ENCODE measurements around the gene CAPG. TPM values are rescaled to one million over a fixed set of nuclear protein-coding genes. Genes with fewer than 3 reads are reported as not detected.

CAPG gene
- polyA plus RNA-seq, 2 of the 4 experiments (the other 2 are of a cell fraction): 57.5 to 81.0 TPM

- FAIRE-seq (no peak), DNase-seq (ENCODE audit: low read depth in 1 of 2, low spot score in 1 of 2) (no peak), ATAC-seq (no peak)
- Histone ChIP-seq H3K9me3 (no peaks in the 10 kb centered on the region), H3K4me2 (no peak overlapping the region; the same call in 2 of the 3 replicates), H3K4me1 (peaks cover 31% of the 10 kb centered on the region), H3K27ac (peak overlapping the region; percentile 14 to 77; a peak in 5 of 6 replicates), H3K4me3 (no peak overlapping the region)
- no peak for TF ChIP-seq FOSB (CRISPR knock-in tag; IDR thresholded peaks at IDR 0.05)
- TF ChIP-seq KDM5A (IDR thresholded peaks at IDR 0.05): no peak
- no peak for TF ChIP-seq RNF2 (IDR thresholded peaks at IDR 0.05; ENCODE audit: borderline replicate concordance, low read depth)
- TF ChIP-seq NPAS2 (CRISPR knock-in tag; IDR thresholded peaks at IDR 0.05; ENCODE audit: borderline replicate concordance): no peak
- TF ChIP-seq EHF (CRISPR knock-in tag; IDR thresholded peaks at IDR 0.05): no peak
- TF ChIP-seq HDAC2 (IDR thresholded peaks at IDR 0.05): no peak
- TF ChIP-seq, protein P1, sequence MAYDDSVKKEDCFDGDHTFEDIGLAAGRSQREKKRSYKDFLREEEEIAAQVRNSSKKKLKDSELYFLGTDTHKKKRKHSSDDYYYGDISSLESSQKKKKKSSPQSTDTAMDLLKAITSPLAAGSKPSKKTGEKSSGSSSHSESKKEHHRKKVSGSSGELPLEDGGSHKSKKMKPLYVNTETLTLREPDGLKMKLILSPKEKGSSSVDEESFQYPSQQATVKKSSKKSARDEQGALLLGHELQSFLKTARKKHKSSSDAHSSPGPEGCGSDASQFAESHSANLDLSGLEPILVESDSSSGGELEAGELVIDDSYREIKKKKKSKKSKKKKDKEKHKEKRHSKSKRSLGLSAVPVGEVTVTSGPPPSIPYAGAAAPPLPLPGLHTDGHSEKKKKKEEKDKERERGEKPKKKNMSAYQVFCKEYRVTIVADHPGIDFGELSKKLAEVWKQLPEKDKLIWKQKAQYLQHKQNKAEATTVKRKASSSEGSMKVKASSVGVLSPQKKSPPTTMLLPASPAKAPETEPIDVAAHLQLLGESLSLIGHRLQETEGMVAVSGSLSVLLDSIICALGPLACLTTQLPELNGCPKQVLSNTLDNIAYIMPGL (CRISPR knock-in tag; IDR thresholded peaks at IDR 0.05; ENCODE audit: borderline replicate concordance): no peak
- no peak for TF ChIP-seq ZFP36 (IDR thresholded peaks at IDR 0.05; ENCODE audit: borderline replicate concordance, partially characterized antibody)
- TF ChIP-seq CHD4 (IDR thresholded peaks at IDR 0.05; ENCODE audit: borderline replicate concordance): no peak
- no peak for TF ChIP-seq HES2 (IDR thresholded peaks at IDR 0.05)
- TF ChIP-seq HOXB5 (CRISPR knock-in tag; IDR thresholded peaks at IDR 0.05): no peak
- TF ChIP-seq, protein P2, sequence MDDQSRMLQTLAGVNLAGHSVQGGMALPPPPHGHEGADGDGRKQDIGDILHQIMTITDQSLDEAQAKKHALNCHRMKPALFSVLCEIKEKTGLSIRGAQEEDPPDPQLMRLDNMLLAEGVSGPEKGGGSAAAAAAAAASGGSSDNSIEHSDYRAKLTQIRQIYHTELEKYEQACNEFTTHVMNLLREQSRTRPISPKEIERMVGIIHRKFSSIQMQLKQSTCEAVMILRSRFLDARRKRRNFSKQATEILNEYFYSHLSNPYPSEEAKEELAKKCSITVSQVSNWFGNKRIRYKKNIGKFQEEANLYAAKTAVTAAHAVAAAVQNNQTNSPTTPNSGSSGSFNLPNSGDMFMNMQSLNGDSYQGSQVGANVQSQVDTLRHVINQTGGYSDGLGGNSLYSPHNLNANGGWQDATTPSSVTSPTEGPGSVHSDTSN (IDR thresholded peaks at IDR 0.05): no peak
- TF ChIP-seq POLR2A (IDR thresholded peaks at IDR 0.05; ENCODE audit: low read length): no peak
- CTCF ChIA-PET: interaction anchor here (1.9 to 5.1 kb wide), 3 partner anchors 37 to 61 kb away, joined by 4 to 32 read pairs (median 6); partner anchors contain the start of gene SH2D6
- POLR2A ChIA-PET: interaction anchor here (1.4 to 2.3 kb wide), 3 partner anchors 19 to 82 kb away, joined by 6 to 9 read pairs (median 9); partner anchors contain the start of gene MAT2A
- 92% methylated on average over 5 of the region's 5 CpGs for WGBS (ENCODE audit: missing lambda C conversion rate)
Measured at GRCh38 chr2:85457043-85457442, 46.9 kb upstream of the CAPG start.

DNA sequence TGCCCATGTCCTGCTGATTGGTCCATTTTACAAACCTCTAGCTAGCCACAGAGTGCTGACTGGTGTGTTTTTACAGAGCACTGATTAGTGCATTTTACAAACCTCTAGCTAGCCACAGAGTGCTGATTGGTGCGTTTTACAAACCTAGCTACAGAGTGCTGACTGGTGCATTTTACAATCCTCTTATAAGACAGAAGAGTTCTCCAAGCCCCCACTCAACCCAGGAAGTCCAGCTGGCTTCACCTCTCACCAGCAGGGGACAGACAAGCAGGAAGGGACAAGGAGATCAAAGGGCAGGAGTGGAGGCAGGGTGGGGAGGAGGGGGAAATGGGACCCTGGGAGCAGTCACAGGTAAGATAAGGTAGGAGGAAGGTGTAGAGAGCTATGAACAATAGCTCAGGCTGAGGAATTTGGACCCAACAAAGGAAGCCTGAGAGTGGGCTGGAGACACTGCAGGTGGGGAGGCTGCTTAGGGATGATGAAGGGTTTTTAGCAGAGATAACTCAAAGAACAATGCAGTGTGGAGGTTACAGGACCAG is 45.5 kb upstream of the CAPG start:
- DNase-seq (ENCODE audit: low read depth in 1 of 2, low spot score in 1 of 2): no peak
- 71% methylated on average over 1 of the region's 1 CpG for WGBS (ENCODE audit: missing lambda C conversion rate)
- FAIRE-seq: no peak
- Histone ChIP-seq H3K27ac (peak overlapping the region; percentile 4 to 77; a peak in 4 of 6 replicates), H3K4me3 (no peak overlapping the region), H3K4me2 (no peak overlapping the region), H3K9me3 (no peaks in the 10 kb centered on the region), H3K4me1 (peaks cover 31% of the 10 kb centered on the region)
- TF ChIP-seq MAFK (IDR thresholded peaks at IDR 0.05; ENCODE audit: partially characterized antibody) (peak; percentile 98), ESRRA (IDR thresholded peaks at IDR 0.05; ENCODE audit: borderline replicate concordance, low read length) (no peak)
- peak in 1 of 2 experiments; percentile 13; a peak in 2 of 6 replicates for ATAC-seq
- CTCF ChIA-PET: interaction anchor here (1.1 to 5.1 kb wide), 5 partner anchors 18 to 96 kb away, joined by 3 to 32 read pairs (median 5); partner anchors contain the start of gene SH2D6
- POLR2A ChIA-PET: interaction anchor here (0.6 to 1.6 kb wide), 2 partner anchors 83 to 91 kb away, joined by 3 to 6 read pairs; partner anchors contain the start of gene MAT2A

GRCh38 chr2:85453571-85453970 is 43.4 kb upstream of the CAPG start:
- TF ChIP-seq TFCP2L1 (CRISPR knock-in tag; IDR thresholded peaks at IDR 0.05): no peak
- no peak for TF ChIP-seq PHF8 (IDR thresholded peaks at IDR 0.05; ENCODE audit: borderline replicate concordance, low read depth)
- no peak for TF ChIP-seq HOXA7 (CRISPR knock-in tag; IDR thresholded peaks at IDR 0.05)
- no peak for TF ChIP-seq FOXS1 (CRISPR knock-in tag; IDR thresholded peaks at IDR 0.05)
- TF ChIP-seq HOXB5 (CRISPR knock-in tag; IDR thresholded peaks at IDR 0.05): no peak
- TF ChIP-seq EHF (CRISPR knock-in tag; IDR thresholded peaks at IDR 0.05): no peak
- TF ChIP-seq, protein P2 (IDR thresholded peaks at IDR 0.05): no peak
- TF ChIP-seq POLR2A (IDR thresholded peaks at IDR 0.05; ENCODE audit: low read length): no peak
- TF ChIP-seq MAFK (IDR thresholded peaks at IDR 0.05; ENCODE audit: partially characterized antibody): no peak
- no peak for TF ChIP-seq ELK1 (IDR thresholded peaks at IDR 0.05; ENCODE audit: low read depth, low read length)
- TF ChIP-seq, protein P1 (CRISPR knock-in tag; IDR thresholded peaks at IDR 0.05; ENCODE audit: borderline replicate concordance): no peak
- TF ChIP-seq MYC (IDR thresholded peaks at IDR 0.05; ENCODE audit: borderline replicate concordance, low read length): no peak
- TF ChIP-seq ESRRA (IDR thresholded peaks at IDR 0.05; ENCODE audit: borderline replicate concordance, low read length): no peak
- TF ChIP-seq CBX8 (IDR thresholded peaks at IDR 0.05): no peak
- no peak for TF ChIP-seq SREBF2 (IDR thresholded peaks at IDR 0.05)
- no peak for TF ChIP-seq CBX2 (IDR thresholded peaks at IDR 0.05; ENCODE audit: borderline replicate concordance, low read depth)
- DNase-seq (ENCODE audit: low read depth in 1 of 2, low spot score in 1 of 2) (no peak), ATAC-seq (no peak), FAIRE-seq (no peak)
- Histone ChIP-seq H3K4me1 (peaks cover 21% of the 10 kb centered on the region), H3K9me3 (no peaks in the 10 kb centered on the region), H3K4me2 (no peak overlapping the region), H3K4me3 (no peak overlapping the region), H3K27ac (peak overlapping the region in 1 of 2 experiments; percentile 15; a peak in 2 of 6 replicates)
- CTCF ChIA-PET: interaction anchor here (0.8 to 5.1 kb wide), 3 partner anchors 20 to 97 kb away, joined by 3 to 32 read pairs (median 3); partner anchors contain the start of gene SH2D6
- WGBS (ENCODE audit: missing lambda C conversion rate): 93% methylated on average over 7 of the region's 7 CpGs
- POLR2A ChIA-PET: interaction anchor here (0.6 kb wide), 1 partner anchor 16 kb away, joined by 3 read pairs; no protein-coding TSS in a partner anchor
